ENCODE measurements around the gene NALF2. TPM values are rescaled to one million over a fixed set of nuclear protein-coding genes. Genes with fewer than 3 reads are reported as not detected.

The NALF2 gene
- total RNA-seq, 1 experiment from 2014 or later: not detected

DNA sequence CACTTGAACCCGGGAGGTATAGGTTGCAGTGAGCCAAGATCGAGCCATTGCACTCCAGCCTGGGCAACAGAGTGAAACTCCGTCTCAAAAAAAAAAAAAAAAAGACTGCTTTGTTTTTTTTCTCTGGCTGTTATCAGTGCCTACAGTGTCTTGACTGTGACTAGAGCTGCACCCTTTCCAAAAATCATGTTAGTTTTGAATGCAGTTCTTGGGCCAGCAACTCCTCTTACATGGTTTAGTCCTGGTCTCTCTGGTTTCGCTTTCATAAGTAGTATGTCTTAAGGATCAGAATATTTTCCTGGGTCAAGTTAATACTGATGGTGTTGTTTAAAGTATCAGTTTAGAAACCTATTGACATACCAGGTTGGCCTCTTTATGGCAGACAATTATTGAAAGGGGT, 34.2 kb upstream of the NALF2 start:
- ChIA-PET POLR2A (ENCODE audit: unreplicated experiment) (no interaction called here), CTCF (no interaction called here)
- DNase-seq (no peak), ATAC-seq (no peak)
- Histone ChIP-seq H3K79me2 (ENCODE audit: low read length) (no peaks in the 10 kb centered on the region), H3K27me3 (ENCODE audit: low read length) (no peaks in the 10 kb centered on the region), H2AFZ (ENCODE audit: low read length) (no peak overlapping the region), H3K9ac (ENCODE audit: low read length) (no peak overlapping the region), H3K4me3 (ENCODE audit: low read length) (no peak overlapping the region), H3K9me3 (ENCODE audit: low read length) (no peaks in the 10 kb centered on the region), H3K9me2 (replicated peaks; ENCODE audit: low read length) (no peaks in the 10 kb centered on the region), H3K4me1 (ENCODE audit: insufficient read depth, low read length) (no peaks in the 10 kb centered on the region), H3K36me3 (ENCODE audit: low read depth, low read length) (no peaks in the 10 kb centered on the region), H3F3A (ENCODE audit: low read length, unreplicated experiment) (no peaks in the 10 kb centered on the region), H3K4me2 (ENCODE audit: low read length) (no peak overlapping the region), H4K20me1 (ENCODE audit: low read length) (no peaks in the 10 kb centered on the region), H3K27ac (ENCODE audit: low read length) (no peak overlapping the region)
- BruUV-seq (replicated peaks): no TSS peak
- intact Hi-C loops (cut with micrococcal nuclease): no loop called here
- TF ChIP-seq, protein P1, sequence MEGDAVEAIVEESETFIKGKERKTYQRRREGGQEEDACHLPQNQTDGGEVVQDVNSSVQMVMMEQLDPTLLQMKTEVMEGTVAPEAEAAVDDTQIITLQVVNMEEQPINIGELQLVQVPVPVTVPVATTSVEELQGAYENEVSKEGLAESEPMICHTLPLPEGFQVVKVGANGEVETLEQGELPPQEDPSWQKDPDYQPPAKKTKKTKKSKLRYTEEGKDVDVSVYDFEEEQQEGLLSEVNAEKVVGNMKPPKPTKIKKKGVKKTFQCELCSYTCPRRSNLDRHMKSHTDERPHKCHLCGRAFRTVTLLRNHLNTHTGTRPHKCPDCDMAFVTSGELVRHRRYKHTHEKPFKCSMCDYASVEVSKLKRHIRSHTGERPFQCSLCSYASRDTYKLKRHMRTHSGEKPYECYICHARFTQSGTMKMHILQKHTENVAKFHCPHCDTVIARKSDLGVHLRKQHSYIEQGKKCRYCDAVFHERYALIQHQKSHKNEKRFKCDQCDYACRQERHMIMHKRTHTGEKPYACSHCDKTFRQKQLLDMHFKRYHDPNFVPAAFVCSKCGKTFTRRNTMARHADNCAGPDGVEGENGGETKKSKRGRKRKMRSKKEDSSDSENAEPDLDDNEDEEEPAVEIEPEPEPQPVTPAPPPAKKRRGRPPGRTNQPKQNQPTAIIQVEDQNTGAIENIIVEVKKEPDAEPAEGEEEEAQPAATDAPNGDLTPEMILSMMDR (conservative IDR thresholded peaks at IDR 0.05; ENCODE audit: low read depth, low read length): no peak
- TF ChIP-seq EZH2 (IDR thresholded peaks at IDR 0.05; ENCODE audit: low read length, unreplicated experiment): no peak
- TF ChIP-seq EZH2phosphoT487 (IDR thresholded peaks at IDR 0.05; ENCODE audit: borderline replicate concordance, low read length): no peak

DNA sequence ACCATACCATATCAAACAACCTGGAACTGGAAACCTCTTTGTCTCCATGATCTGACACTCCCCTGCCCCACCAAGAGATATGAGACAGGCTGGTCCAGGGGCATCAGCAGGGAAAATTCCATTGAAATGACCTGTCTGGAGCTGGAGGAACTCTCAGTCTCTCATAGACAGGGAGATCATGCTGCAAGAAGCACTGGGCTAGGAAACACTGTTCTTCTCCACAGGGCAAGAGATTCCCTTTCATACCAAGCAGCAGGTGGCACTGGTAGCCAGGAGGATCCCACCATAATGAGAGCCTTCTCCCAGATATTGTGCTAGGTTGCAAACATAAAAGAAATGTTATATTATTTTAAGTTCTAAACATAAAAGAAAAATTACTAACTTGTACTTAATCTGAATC, 14.5 kb upstream of the NALF2 start:
- DNase-seq: no peak
- H3K9me2 ChIP-seq (replicated peaks; ENCODE audit: low read length): no peaks in the 10 kb centered on the region
- H3K4me3 ChIP-seq (ENCODE audit: low read length): no peak overlapping the region
- H3K9ac ChIP-seq (ENCODE audit: low read length): no peak overlapping the region
- no TSS peak for BruUV-seq (replicated peaks)
- intact Hi-C loops (cut with micrococcal nuclease): no loop called here
- H3F3A ChIP-seq (ENCODE audit: low read length, unreplicated experiment): no peaks in the 10 kb centered on the region
- POLR2A ChIA-PET (ENCODE audit: unreplicated experiment): no interaction called here
- ATAC-seq: no peak
- no peak overlapping the region for H3K4me2 ChIP-seq (ENCODE audit: low read length)
- H3K27me3 ChIP-seq (ENCODE audit: low read length): no peaks in the 10 kb centered on the region
- CTCF ChIA-PET: no interaction called here
- no peaks in the 10 kb centered on the region for H4K20me1 ChIP-seq (ENCODE audit: low read length)
- H3K9me3 ChIP-seq (ENCODE audit: low read length): no peaks in the 10 kb centered on the region
- H2AFZ ChIP-seq (ENCODE audit: low read length): no peak overlapping the region
- no peaks in the 10 kb centered on the region for H3K4me1 ChIP-seq (ENCODE audit: insufficient read depth, low read length)
- no peak for TF ChIP-seq EZH2phosphoT487 (IDR thresholded peaks at IDR 0.05; ENCODE audit: borderline replicate concordance, low read length)
- TF ChIP-seq, protein P1 (conservative IDR thresholded peaks at IDR 0.05; ENCODE audit: low read depth, low read length): no peak
- no peak for TF ChIP-seq EZH2 (IDR thresholded peaks at IDR 0.05; ENCODE audit: low read length, unreplicated experiment)
- no peaks in the 10 kb centered on the region for H3K36me3 ChIP-seq (ENCODE audit: low read depth, low read length)
- no peak overlapping the region for H3K27ac ChIP-seq (ENCODE audit: low read length)
- no peaks in the 10 kb centered on the region for H3K79me2 ChIP-seq (ENCODE audit: low read length)

DNA sequence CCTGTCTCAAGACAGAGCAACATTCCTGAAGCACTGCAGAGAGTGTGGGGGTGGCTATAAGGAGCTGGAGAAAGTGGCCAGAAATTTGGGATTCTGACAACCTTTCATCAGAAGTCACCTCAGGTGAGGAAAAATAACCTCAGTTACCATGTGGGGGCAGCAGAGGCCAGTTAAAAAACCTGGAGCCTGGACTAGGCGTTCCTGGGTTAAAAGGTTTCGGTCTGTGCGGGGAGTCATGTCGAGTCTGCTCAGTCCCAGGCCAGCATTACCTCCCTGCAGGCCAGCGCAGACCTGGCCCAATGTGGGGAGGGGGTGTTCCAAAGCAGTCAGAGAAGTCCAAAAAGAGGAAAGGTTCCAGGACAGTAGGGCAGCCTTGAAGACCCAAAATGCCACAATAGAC, 10.9 kb upstream of the NALF2 start:
- H3F3A ChIP-seq (ENCODE audit: low read length, unreplicated experiment): no peaks in the 10 kb centered on the region
- H3K4me2 ChIP-seq (ENCODE audit: low read length): 0 out of 2 replicates have a peak overlapping the region, but pooled peaks have one; percentile 23
- no TSS peak for BruUV-seq (replicated peaks)
- ChIA-PET POLR2A (ENCODE audit: unreplicated experiment) (no interaction called here), CTCF (no interaction called here)
- H3K27me3 ChIP-seq (ENCODE audit: low read length): no peaks in the 10 kb centered on the region
- DNase-seq (peak; percentile 53), ATAC-seq (peak; percentile 54; the same call in 1 of the 2 replicates)
- no peaks in the 10 kb centered on the region for H3K4me1 ChIP-seq (ENCODE audit: insufficient read depth, low read length)
- no peak overlapping the region for H3K27ac ChIP-seq (ENCODE audit: low read length)
- H2AFZ ChIP-seq (ENCODE audit: low read length): no peak overlapping the region
- no peaks in the 10 kb centered on the region for H4K20me1 ChIP-seq (ENCODE audit: low read length)
- no peaks in the 10 kb centered on the region for H3K9me2 ChIP-seq (replicated peaks; ENCODE audit: low read length)
- TF ChIP-seq, protein P1 (conservative IDR thresholded peaks at IDR 0.05; ENCODE audit: low read depth, low read length): peak; percentile 59
- no peak for TF ChIP-seq EZH2phosphoT487 (IDR thresholded peaks at IDR 0.05; ENCODE audit: borderline replicate concordance, low read length)
- H3K9me3 ChIP-seq (ENCODE audit: low read length): no peaks in the 10 kb centered on the region
- no peaks in the 10 kb centered on the region for H3K79me2 ChIP-seq (ENCODE audit: low read length)
- H3K9ac ChIP-seq (ENCODE audit: low read length): no peak overlapping the region
- H3K36me3 ChIP-seq (ENCODE audit: low read depth, low read length): no peaks in the 10 kb centered on the region
- intact Hi-C loops (cut with micrococcal nuclease): loop anchor here (1.0 kb wide), 3 partner anchors 126 to 604 kb away; no protein-coding TSS in a partner anchor
- H3K4me3 ChIP-seq (ENCODE audit: low read length): no peak overlapping the region

All from PC-3 (cell line).